ENCODE measurements around the gene OPN1LW.
"Not testable (repeated sequence)": the region's sequence is repeated elsewhere in the genome, so short reads cannot be mapped to it uniquely, and the experiment has no call there.

The OPN1LW gene

DNA sequence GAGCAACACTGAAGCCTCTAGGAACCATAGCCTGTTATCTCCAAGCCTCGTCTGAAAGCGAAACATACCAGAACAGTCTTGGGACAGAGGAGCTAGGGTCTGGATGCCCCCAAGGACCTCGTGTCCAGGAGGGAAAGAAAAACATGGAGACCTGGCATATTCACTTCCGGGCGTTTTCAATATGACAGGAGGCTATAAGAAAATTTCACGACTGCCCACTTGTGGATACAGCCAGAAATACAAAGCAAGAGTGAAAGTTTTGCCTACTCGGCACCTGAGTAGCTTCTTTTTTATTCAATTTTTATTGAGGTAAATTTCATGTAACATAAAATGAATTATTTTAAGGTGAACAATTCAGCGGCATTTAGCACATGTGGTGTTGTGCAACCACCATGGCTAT, 20.9 kb downstream of the OPN1LW start:
- H3K4me3 ChIP-seq (ENCODE audit: low read length in 2 of 2); H3K27ac ChIP-seq (ENCODE audit: low read length); H3K27me3 ChIP-seq (ENCODE audit: control insufficient read depth in 1 of 2, insufficient read depth in 2 of 2, low read length in 2 of 2); H3K9me3 ChIP-seq (ENCODE audit: control insufficient read depth in 2 of 2, low read length in 2 of 2); H3K36me3 ChIP-seq (ENCODE audit: control insufficient read depth in 2 of 2, insufficient read depth in 2 of 2, low read length in 2 of 2); H3K4me1 ChIP-seq (ENCODE audit: control insufficient read depth, insufficient read depth, low read length); H3K9ac ChIP-seq (ENCODE audit: low read length in 2 of 2): not testable (repeated sequence)

- not testable (repeated sequence) for H3K4me1 ChIP-seq (ENCODE audit: control insufficient read depth, insufficient read depth, low read length); H3K4me3 ChIP-seq (ENCODE audit: low read length in 2 of 2); H3K9me3 ChIP-seq (ENCODE audit: control insufficient read depth in 2 of 2, low read length in 2 of 2); H3K9ac ChIP-seq (ENCODE audit: low read length in 2 of 2); H3K36me3 ChIP-seq (ENCODE audit: control insufficient read depth in 2 of 2, insufficient read depth in 2 of 2, low read length in 2 of 2); H3K27ac ChIP-seq (ENCODE audit: low read length); H3K27me3 ChIP-seq (ENCODE audit: control insufficient read depth in 1 of 2, insufficient read depth in 2 of 2, low read length in 2 of 2)
These were observed 24.3 kb downstream of the OPN1LW start for GRCh38 chrX:154168384-154168783.

- not testable (repeated sequence) for H3K9ac ChIP-seq (ENCODE audit: low read length in 2 of 2); H3K36me3 ChIP-seq (ENCODE audit: control insufficient read depth in 2 of 2, insufficient read depth in 2 of 2, low read length in 2 of 2); H3K27me3 ChIP-seq (ENCODE audit: control insufficient read depth in 1 of 2, insufficient read depth in 2 of 2, low read length in 2 of 2); H3K4me1 ChIP-seq (ENCODE audit: control insufficient read depth, insufficient read depth, low read length); H3K4me3 ChIP-seq (ENCODE audit: low read length in 2 of 2); H3K27ac ChIP-seq (ENCODE audit: low read length); H3K9me3 ChIP-seq (ENCODE audit: control insufficient read depth in 2 of 2, low read length in 2 of 2)
These were observed 28.5 kb downstream of the OPN1LW start for GRCh38 chrX:154172535-154172943.

DNA sequence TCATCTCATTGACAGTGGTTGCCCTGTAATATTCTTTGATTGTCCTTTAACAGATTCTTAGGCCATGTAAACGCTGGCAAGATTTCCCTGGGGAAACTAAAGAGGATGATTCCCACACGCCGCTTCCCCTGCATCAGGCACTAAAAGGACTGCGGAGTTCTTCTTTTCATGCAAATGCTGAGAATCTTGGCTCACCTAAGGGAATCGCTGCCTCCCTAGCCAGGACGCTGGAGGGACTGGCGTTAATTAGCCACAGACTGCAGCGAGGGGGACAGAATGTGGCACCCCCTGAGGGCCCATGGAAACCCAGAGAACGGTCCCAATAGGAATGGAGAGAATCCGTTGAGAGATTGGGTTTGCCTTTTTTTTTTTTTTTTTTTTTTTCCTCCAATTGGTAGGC, 30.3 kb downstream of the OPN1LW start:
- H3K4me1 ChIP-seq (ENCODE audit: control insufficient read depth, insufficient read depth, low read length); H3K9me3 ChIP-seq (ENCODE audit: control insufficient read depth in 2 of 2, low read length in 2 of 2); H3K4me3 ChIP-seq (ENCODE audit: low read length in 2 of 2); H3K27ac ChIP-seq (ENCODE audit: low read length); H3K27me3 ChIP-seq (ENCODE audit: control insufficient read depth in 1 of 2, insufficient read depth in 2 of 2, low read length in 2 of 2); H3K9ac ChIP-seq (ENCODE audit: low read length in 2 of 2); H3K36me3 ChIP-seq (ENCODE audit: control insufficient read depth in 2 of 2, insufficient read depth in 2 of 2, low read length in 2 of 2): not testable (repeated sequence)

DNA sequence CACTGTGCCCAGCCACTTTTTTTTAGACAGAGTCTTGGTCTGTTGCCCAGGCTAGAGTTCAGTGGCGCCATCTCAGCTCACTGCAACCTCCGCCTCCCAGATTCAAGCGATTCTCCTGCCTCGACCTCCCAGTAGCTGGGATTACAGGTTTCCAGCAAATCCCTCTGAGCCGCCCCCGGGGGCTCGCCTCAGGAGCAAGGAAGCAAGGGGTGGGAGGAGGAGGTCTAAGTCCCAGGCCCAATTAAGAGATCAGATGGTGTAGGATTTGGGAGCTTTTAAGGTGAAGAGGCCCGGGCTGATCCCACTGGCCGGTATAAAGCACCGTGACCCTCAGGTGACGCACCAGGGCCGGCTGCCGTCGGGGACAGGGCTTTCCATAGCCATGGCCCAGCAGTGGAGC, 38.3 kb downstream of the OPN1LW start, which contains the start of gene OPN1MW:
OPN1MW (plus strand) TSS at position 301 of the 400 bp plus-strand sequence; CDS start at position 383, 82 bp downstream.
- not testable (repeated sequence) for H3K4me3 ChIP-seq (ENCODE audit: low read length in 2 of 2); H3K9me3 ChIP-seq (ENCODE audit: control insufficient read depth in 2 of 2, low read length in 2 of 2); H3K36me3 ChIP-seq (ENCODE audit: control insufficient read depth in 2 of 2, insufficient read depth in 2 of 2, low read length in 2 of 2); H3K27me3 ChIP-seq (ENCODE audit: control insufficient read depth in 1 of 2, insufficient read depth in 2 of 2, low read length in 2 of 2); H3K9ac ChIP-seq (ENCODE audit: low read length in 2 of 2); H3K27ac ChIP-seq (ENCODE audit: low read length); H3K4me1 ChIP-seq (ENCODE audit: control insufficient read depth, insufficient read depth, low read length)

DNA sequence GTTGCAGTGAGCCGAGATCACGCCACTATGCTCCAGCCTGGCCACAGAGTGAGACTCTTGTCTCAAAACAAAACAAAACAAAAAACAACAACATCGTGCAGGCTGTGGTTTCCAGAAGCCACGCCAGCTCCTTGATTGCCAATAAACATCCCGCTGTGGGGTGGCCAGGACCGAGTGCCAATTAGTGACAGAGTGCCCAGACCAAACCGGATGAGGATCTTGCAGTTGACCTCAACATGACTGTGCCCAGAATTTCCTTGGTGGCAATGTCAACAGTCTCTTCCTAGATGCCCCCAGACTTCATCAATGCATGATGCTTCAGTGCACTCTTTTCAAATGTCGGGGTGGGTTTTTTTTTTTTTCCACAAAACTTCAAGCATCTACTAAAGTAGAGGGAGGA, 39.8 kb downstream of the OPN1LW start:
- not testable (repeated sequence) for H3K9ac ChIP-seq (ENCODE audit: low read length in 2 of 2); H3K4me3 ChIP-seq (ENCODE audit: low read length in 2 of 2); H3K4me1 ChIP-seq (ENCODE audit: control insufficient read depth, insufficient read depth, low read length); H3K36me3 ChIP-seq (ENCODE audit: control insufficient read depth in 2 of 2, insufficient read depth in 2 of 2, low read length in 2 of 2); H3K27ac ChIP-seq (ENCODE audit: low read length); H3K9me3 ChIP-seq (ENCODE audit: control insufficient read depth in 2 of 2, low read length in 2 of 2); H3K27me3 ChIP-seq (ENCODE audit: control insufficient read depth in 1 of 2, insufficient read depth in 2 of 2, low read length in 2 of 2)

DNA sequence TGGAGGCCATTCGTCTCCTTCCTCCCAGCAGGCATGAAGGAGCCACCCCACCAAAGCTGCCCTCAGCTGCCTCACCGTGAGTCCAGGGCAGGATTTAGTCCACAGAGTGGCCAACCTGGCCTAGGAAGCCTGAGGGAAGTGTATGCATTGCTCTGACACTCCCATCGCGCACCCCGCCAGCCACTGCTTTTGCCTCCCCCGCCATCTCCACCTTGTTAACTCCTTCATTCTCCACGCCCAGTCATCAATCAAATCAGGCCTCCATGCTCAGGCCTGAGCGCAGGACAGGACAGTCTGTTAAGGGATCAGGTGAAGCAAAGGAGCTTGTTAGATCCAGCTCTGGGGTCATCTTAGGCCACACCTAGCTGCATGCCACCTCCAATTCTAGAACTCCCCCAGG, 48.8 kb downstream of the OPN1LW start:
- H3K36me3 ChIP-seq (ENCODE audit: control insufficient read depth in 2 of 2, insufficient read depth in 2 of 2, low read length in 2 of 2); H3K9me3 ChIP-seq (ENCODE audit: control insufficient read depth in 2 of 2, low read length in 2 of 2); H3K4me1 ChIP-seq (ENCODE audit: control insufficient read depth, insufficient read depth, low read length); H3K4me3 ChIP-seq (ENCODE audit: low read length in 2 of 2); H3K9ac ChIP-seq (ENCODE audit: low read length in 2 of 2); H3K27ac ChIP-seq (ENCODE audit: low read length); H3K27me3 ChIP-seq (ENCODE audit: control insufficient read depth in 1 of 2, insufficient read depth in 2 of 2, low read length in 2 of 2): not testable (repeated sequence)

DNA sequence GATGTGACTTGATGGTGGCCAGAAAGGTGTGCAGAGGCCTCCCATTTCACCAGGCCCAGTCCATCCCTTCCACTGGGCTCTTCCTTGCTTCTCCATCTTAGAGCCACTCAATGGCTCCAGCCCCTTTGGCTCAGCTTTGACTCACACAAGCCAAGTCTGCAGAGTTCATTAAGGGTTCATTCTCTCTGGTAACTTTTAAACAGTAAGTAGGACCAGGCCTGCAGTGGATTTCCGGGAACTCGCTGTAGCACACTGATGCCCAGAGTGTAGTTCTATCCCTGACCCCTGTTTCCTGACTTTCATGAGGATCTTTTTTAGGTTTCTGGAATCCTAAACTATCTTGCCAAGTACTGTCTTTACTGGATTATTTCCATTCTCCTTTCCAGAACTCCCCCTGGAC, 50.3 kb downstream of the OPN1LW start:
- H3K27ac ChIP-seq (ENCODE audit: low read length); H3K27me3 ChIP-seq (ENCODE audit: control insufficient read depth in 1 of 2, insufficient read depth in 2 of 2, low read length in 2 of 2); H3K4me1 ChIP-seq (ENCODE audit: control insufficient read depth, insufficient read depth, low read length); H3K4me3 ChIP-seq (ENCODE audit: low read length in 2 of 2); H3K36me3 ChIP-seq (ENCODE audit: control insufficient read depth in 2 of 2, insufficient read depth in 2 of 2, low read length in 2 of 2); H3K9ac ChIP-seq (ENCODE audit: low read length in 2 of 2); H3K9me3 ChIP-seq (ENCODE audit: control insufficient read depth in 2 of 2, low read length in 2 of 2): not testable (repeated sequence)

DNA sequence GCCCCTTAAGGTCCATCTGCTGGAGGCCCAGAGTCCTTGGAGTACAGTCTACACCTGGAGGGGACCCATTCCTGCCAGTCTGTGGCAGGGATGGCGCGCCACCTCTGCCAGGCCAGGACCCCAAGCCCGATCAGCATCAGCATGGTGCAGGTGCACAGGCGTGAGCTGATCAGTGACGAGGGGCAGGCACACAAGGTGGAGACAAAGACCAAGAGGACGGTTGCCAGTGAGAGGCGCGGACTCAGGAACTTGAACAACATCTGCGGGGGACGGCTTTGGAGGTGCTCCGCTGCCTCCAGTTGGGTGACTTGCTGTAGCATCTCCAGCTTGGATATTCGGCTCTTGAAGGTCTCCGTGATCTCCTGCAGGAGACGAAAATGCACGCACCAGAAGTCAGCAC, 52.4 kb downstream of the OPN1LW start:
- not testable (repeated sequence) for H3K9ac ChIP-seq (ENCODE audit: low read length in 2 of 2); H3K27ac ChIP-seq (ENCODE audit: low read length); H3K4me1 ChIP-seq (ENCODE audit: control insufficient read depth, insufficient read depth, low read length); H3K9me3 ChIP-seq (ENCODE audit: control insufficient read depth in 2 of 2, low read length in 2 of 2); H3K4me3 ChIP-seq (ENCODE audit: low read length in 2 of 2); H3K36me3 ChIP-seq (ENCODE audit: control insufficient read depth in 2 of 2, insufficient read depth in 2 of 2, low read length in 2 of 2); H3K27me3 ChIP-seq (ENCODE audit: control insufficient read depth in 1 of 2, insufficient read depth in 2 of 2, low read length in 2 of 2)

Measured in stomach smooth muscle (tissue), 2 donors.